ENCODE data around the gene PLD4.

DNA sequence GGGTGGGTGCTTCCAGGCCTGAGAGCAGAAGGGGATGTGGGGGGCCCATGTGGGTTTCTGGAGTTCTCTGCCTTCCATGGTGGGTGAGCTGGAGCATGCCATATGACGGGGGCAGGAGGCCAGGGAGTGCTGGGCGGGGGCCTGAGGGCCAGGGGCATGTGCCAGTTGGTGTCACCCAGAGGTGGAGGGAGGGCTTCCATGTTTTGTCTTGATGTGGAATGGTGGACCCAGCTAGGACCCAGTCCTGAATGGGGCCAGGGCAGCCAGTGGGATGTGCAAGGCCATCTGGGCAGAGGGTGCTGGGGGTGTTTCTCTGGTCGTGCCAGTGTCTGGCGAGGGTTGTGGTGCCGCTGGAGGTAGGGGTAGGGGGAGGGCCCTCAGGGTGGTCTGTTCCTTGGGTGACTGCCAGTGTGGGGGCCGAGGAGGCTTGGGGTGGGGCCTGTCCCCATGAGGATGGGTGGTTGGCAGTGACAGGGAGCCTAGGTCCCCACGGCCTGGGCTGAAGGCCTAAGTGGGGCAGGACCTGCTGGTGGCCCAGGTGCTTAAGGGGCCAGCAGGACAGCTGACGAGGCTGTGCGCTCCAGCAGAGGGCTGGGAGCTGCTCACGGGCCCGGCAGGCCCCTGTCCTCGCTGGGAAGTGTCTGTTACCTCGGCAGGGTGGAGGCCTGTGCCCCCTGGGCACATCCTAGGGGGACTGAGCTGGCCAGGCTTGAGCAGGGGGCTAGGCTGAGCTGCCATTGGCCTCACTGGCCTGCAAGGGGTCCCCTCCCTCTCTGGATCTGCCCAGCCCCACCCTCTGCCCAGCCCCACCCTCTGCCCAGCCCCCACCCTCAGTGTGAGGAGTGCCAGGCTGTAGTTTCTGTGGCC, 32.8 kb upstream of the PLD4 start:
- TF ChIP-seq, protein P1, sequence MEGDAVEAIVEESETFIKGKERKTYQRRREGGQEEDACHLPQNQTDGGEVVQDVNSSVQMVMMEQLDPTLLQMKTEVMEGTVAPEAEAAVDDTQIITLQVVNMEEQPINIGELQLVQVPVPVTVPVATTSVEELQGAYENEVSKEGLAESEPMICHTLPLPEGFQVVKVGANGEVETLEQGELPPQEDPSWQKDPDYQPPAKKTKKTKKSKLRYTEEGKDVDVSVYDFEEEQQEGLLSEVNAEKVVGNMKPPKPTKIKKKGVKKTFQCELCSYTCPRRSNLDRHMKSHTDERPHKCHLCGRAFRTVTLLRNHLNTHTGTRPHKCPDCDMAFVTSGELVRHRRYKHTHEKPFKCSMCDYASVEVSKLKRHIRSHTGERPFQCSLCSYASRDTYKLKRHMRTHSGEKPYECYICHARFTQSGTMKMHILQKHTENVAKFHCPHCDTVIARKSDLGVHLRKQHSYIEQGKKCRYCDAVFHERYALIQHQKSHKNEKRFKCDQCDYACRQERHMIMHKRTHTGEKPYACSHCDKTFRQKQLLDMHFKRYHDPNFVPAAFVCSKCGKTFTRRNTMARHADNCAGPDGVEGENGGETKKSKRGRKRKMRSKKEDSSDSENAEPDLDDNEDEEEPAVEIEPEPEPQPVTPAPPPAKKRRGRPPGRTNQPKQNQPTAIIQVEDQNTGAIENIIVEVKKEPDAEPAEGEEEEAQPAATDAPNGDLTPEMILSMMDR (IDR thresholded peaks at IDR 0.05), result no peak
- no peak for TF ChIP-seq POLR2A (IDR thresholded peaks at IDR 0.05)
